ENCODE results near the gene GSG1.

GSG1 gene

GRCh38 chr12:13117029-13117428 is 13.6 kb upstream of the GSG1 start:
- no peak for FAIRE-seq

GRCh38 chr12:13116259-13116658 is 12.8 kb upstream of the GSG1 start:
- FAIRE-seq: no peak

DNA sequence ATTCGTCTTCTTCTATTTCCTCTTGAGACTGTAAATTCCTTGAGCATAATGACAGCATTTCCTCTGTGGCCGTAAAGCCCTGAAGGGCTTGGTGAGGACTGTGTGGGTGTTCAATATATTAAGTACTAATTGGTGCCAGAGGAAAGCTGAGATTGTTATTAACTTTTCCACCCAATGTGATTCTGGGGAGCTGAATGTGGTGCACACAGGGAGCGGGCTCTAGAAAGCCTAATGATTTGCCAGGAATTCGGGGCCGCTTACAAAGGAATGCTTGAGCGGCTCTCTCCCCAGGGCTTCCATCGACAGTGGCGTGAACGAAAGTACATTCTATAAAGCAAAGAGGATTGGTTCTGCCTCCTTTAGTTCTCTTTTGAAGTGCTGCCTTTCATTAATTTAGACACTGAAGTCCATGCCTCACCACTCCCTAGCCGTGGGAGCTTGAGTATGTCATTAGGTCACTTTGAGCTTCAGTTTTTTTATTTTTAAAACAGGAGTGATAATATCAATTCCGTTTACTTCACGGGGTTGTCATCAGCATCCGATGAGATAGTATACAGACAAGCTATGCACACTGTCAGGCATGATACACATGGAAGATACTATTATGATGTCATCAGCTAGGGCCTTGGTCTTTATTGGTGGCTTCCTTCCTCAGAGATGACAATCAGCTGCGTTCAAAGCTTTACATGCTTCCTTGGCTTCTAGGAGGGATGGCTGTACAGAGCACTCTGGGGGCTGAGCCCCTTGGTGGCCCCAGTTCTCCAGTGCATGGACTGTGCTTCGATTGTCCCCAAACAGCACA is 11.0 kb upstream of the GSG1 start:
- FAIRE-seq: no peak

GRCh38 chr12:13112968-13113367 is 9.5 kb upstream of the GSG1 start:
- no peak for FAIRE-seq

DNA sequence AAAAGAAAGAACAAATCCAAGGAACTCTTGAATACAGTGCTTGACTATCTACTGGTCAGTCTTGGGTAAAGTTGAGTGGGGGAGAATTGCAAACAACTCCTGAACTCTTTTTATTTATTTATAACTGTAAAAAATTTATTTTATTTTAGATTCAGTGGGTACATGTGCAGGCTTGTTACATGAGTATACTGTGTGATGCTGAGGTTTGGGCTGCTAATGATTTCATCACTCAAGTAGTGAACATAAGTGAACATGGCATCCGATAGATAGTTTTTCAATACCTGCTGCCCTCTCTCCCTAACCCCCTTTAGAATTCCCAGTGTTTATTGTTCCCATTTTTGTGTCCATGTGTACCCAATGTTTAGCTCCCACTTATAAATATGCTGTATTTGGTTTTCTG is 3.2 kb upstream of the GSG1 start:
- no peak for FAIRE-seq

DNA sequence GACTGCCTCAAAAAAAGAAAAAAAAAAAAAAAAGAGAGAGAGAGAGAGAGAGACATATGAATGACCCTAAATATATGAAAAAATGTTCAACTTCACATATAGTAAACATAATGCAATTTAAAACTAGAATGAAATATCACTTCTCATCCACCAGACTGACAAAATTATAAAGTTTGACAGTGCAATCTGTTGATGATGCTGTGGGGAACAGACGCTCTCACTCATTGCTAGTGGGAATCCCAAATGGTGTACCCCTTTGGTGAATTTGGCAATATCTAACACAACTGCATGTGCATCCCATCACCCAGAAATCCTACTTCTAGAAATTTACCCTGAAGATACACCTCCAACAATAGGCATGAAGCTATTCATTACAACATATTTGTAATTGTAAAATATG is 2.3 kb upstream of the GSG1 start:
- no peak for FAIRE-seq

- no peak for FAIRE-seq
These were observed 942 bp upstream of the GSG1 start for GRCh38 chr12:13104409-13104808.

GRCh38 chr12:13102461-13103195 is 839 bp downstream of the GSG1 start:
- no peak for FAIRE-seq

GRCh38 chr12:13101821-13102375 is 1.6 kb downstream of the GSG1 start:
- no peak for FAIRE-seq

- no peak for FAIRE-seq
These were observed 2.3 kb downstream of the GSG1 start for GRCh38 chr12:13100882-13101769.

GRCh38 chr12:13100605-13100881 is 2.9 kb downstream of the GSG1 start:
- FAIRE-seq: no peak

DNA sequence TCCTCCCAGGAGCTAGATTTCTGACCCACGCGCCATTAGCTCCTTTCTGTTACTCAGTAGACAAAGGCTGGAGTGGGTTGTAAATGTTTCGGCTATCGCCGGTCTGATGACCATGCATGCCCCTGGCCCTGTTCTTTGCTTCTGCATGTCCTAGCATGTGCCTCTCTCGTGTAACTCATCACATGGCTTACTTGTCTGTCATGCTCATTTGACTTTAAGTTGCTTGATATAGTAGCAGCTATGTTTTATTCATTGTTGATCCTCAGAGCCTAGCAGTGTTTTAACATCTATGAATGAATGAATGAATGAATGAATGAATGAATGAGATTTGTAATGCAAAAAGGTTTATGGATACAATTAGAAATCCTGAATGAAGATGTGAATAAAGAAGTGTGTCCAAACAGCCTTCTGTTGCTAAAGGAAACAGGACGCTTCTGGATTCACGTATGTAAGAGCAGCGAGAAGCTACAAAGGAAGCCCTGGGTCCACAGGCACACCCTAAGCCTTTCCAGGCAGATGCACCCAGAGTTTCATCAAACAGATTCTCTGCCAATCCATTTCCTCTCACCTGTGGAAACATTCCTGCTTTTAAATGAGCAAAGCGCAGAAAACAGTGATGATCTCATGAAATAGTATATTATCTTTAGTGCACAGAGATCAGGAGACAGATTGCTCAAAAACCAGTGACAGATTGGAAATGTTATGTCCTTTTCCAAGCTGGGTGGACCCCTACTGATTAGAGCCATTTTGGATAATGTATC is 3.4 kb downstream of the GSG1 start:
- no peak for FAIRE-seq

DNA sequence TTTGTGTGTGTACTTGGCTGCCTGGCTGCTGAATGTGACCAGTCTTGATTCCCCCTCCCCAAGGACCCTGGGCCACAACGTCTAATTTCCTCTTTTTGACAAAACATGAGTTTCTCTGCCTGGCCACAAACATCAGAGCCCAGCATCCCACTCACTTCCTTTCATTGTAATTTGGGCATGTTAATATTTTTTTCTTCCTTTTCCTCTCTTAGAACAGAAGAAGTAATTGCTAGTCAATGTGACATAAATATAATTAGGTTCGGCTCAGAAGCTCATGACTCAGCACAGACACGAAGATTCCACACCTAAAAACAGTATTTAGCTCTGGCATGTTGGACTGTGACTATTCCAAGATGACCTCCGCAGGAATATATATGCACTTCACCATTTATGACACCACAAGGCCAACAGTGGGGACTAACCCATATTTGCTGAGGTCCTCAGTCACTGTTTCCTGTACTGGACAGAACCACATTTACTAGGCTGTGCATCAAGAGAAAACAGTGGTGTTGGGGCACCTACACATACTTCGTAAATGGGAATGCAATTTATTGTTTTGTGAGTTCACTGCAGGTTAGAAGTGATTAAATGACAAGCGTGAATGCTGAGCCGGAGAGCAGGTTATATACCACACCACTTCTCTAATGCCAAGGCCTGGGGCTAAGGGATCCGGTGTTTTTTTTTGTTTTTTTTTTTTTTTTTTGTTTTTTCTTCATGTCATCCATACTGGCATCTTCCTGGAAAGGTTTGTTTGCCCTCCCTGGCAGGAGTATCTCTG is 4.2 kb downstream of the GSG1 start:
- FAIRE-seq: peak; percentile 37

- no peak for FAIRE-seq
These were observed 5.9 kb downstream of the GSG1 start for GRCh38 chr12:13097491-13098011.

GRCh38 chr12:13095266-13095995 is 8.0 kb downstream of the GSG1 start:
- no peak for FAIRE-seq

GRCh38 chr12:13094367-13094766 is 9.1 kb downstream of the GSG1 start:
- no peak for FAIRE-seq

DNA sequence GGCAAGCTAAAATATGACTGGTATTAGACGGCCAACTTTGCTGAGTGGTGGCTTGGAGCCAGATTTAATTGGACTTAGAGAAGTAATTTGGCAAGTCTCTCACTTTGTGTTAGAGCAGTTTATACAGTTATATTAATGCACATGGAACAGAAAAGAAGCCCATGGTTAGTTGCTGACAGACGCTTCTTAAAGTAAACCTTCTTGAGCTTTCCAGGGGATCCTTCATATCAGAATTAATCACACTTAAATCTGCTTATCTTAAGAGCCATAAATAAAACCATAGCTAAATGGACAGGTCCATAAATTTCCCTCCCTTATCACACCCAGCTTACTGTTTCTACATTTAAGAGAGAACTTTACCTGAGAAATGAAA is 9.6 kb downstream of the GSG1 start:
- FAIRE-seq: no peak

DNA sequence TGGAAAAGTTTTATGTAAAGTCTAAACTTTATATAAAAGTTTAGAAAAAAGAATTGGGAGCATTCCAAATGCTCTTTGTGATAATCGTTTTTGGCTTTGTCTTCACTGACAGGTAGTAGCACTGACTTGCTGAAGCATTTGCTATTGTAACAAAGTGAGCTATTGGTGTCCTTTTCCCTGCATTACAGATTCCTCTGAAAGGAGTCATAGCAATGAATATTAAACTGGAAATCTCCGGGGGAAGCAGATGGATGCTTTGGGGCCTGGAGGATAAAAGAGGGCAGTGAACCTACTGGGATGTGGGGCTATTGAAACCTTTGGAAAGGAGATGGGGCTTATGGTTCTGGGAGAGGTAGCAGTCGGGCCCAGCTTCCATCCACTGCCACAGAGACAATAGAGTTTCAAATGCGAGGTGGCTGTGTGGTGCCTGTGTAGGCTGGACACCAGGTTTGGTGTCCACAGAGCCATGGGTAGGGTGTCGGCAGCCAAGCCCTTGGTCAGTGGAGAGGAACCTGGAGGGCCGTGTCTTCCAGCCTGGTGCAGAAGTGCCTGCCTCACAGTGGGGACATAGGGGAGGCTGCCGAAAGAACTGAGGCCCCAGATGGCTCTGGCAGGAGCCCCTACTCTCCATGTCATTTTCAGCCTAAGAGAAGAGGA is 10.1 kb downstream of the GSG1 start:
- no peak for FAIRE-seq

- no peak for FAIRE-seq
These were observed 11.6 kb downstream of the GSG1 start for GRCh38 chr12:13091832-13092231.

DNA sequence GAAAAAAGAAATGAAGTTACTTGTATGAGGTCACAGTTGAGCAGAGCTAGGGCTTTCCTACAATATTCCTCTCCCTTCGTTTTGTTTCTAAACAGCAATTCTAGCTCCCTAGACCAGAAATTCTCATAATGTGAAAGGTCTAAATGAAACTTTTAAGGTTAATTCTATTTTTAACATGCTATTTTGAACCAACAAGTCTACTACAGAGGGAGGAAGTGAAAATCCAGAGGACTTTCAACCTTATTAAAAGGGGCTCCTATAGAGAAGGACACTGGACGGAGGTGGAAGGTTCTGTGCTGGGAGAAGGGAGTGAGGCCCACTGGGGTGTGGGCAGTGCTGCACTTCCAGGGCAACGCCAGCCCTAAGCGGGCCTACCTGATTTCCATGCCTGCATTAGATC is 13.4 kb downstream of the GSG1 start:
- no peak for FAIRE-seq

Measured in TTC549 (cell line).